DOHH2 (cell line): ENCODE data around the gene AKAP17A.

Source experiments
- CTCF ChIP-seq: fragments of 200-600 bp; sonication (generic); IDR thresholded peaks from one replicate; pipeline ENCODE4 v1.5.1; 2014; ENCODE audit warnings: antibody characterized with exemption, mild to moderate bottlenecking, low read depth, low read length; ENCODE audit not compliant: poor library complexity, severe bottlenecking
- EZH2phosphoT487 ChIP-seq: fragments of 200-600 bp; sonication (generic); IDR thresholded peaks from 2 replicates; pipeline ENCODE4 v1.6.1; 2017; ENCODE audit warnings: borderline replicate concordance, mild to moderate bottlenecking, antibody characterized with exemption, low read length, moderate library complexity, mixed read lengths

GRCh38 chrX:1609762-1610161 lies 18.4 kb downstream of the AKAP17A start:
- TF ChIP-seq EZH2phosphoT487 = no peak
- TF ChIP-seq CTCF = no peak
